IMR-90 (cell line): ENCODE results near the gene NCOA3. TPM values are rescaled to one million over a fixed set of nuclear protein-coding genes. Genes with fewer than 3 reads are reported as not detected.

Experiments used
- ATAC-seq: fragments of 200-7000 bp; cut with Tn5 transposase; 2 replicates; pipeline ENCODE4 v1.9.1; 2020; ENCODE audit warnings: low read depth, mild to moderate bottlenecking, moderate library complexity
- BruUV-seq: library from RNA; stranded (reverse); fragments of 400-500 nt; replicated peaks from 2 replicates; lab custom pipeline; 2021; lab: Mats Ljungman, UMichigan
- CTCF ChIA-PET: fragments of 300-600 bp; formaldehyde crosslinking; extraction: SDS; loops from one replicate; lab custom pipeline; 2021; ENCODE audit warnings: antibody characterized with exemption; lab: Yijun Ruan, JAX
- POLR2A ChIA-PET: fragments of 300-600 bp; sonication (Branson Sonifier 250); formaldehyde crosslinking; loops from one replicate; lab custom pipeline; 2022; ENCODE audit warnings: antibody characterized with exemption; ENCODE audit not compliant: unreplicated experiment; lab: Charles Lee
- DNase-seq: peaks from one replicate; pipeline ENCODE4 v3.0.0; 2013
- H2AFZ ChIP-seq: replicated peaks from 2 replicates; pipeline ENCODE3; 2013; ENCODE audit warnings: low read length, mild to moderate bottlenecking; ENCODE audit not compliant: poor library complexity
- H2AK5ac ChIP-seq: 2 replicates; pipeline ENCODE4 v1.6.1; 2013; ENCODE audit warnings: low read depth, low read length, inconsistent platforms
- H2AK9ac ChIP-seq: replicated peaks from 2 replicates; pipeline ENCODE3; 2013; ENCODE audit warnings: mild to moderate bottlenecking, low read depth, low read length, moderate library complexity; ENCODE audit not compliant: poor library complexity
- H2BK120ac ChIP-seq: 2 replicates; pipeline ENCODE4 v1.6.1; 2013; ENCODE audit warnings: low read depth, low read length, inconsistent platforms
- H2BK15ac ChIP-seq: 3 replicates; pipeline ENCODE4 v1.6.1; 2013; ENCODE audit warnings: low read depth, low read length, inconsistent platforms
- H2BK20ac ChIP-seq: 2 replicates; pipeline ENCODE4 v1.6.1; 2013; ENCODE audit warnings: low read depth, mild to moderate bottlenecking, inconsistent platforms, low read length, moderate library complexity
- H2BK5ac ChIP-seq: 2 replicates; pipeline ENCODE4 v1.6.1; 2013; ENCODE audit warnings: mild to moderate bottlenecking, low read depth, low read length, inconsistent platforms; ENCODE audit not compliant: poor library complexity, severe bottlenecking
- H3K14ac ChIP-seq: replicated peaks from 2 replicates; pipeline ENCODE4 v1.6.1; 2013; ENCODE audit warnings: low read depth, low read length, inconsistent platforms
- H3K18ac ChIP-seq: 2 replicates; pipeline ENCODE4 v1.6.1; 2013; ENCODE audit warnings: low read depth, low read length, control low read depth
- H3K23ac ChIP-seq: 2 replicates; pipeline ENCODE4 v1.6.1; 2013; ENCODE audit warnings: low read depth, low read length, inconsistent platforms
- H3K27ac ChIP-seq: 2 replicates; pipeline ENCODE4 v1.5.1; 2013; ENCODE audit warnings: mild to moderate bottlenecking, control low read depth, low read length; ENCODE audit not compliant: insufficient read depth
- H3K27me3 ChIP-seq: 2 replicates; pipeline ENCODE4 v1.6.1; 2013; ENCODE audit warnings: low read length; ENCODE audit not compliant: control insufficient read depth, insufficient read depth
- H3K36me3 ChIP-seq: 2 replicates; pipeline ENCODE4 v1.6.1; 2013; ENCODE audit warnings: low read length, mixed read lengths; ENCODE audit not compliant: control insufficient read depth, insufficient read depth
- H3K4ac ChIP-seq: 2 replicates; pipeline ENCODE4 v1.6.1; 2013; ENCODE audit warnings: low read depth, low read length, inconsistent platforms
- H3K4me1 ChIP-seq: 2 replicates; pipeline ENCODE4 v1.6.1; 2013; ENCODE audit warnings: low read length, mixed read lengths; ENCODE audit not compliant: control insufficient read depth, insufficient read depth
- H3K4me2 ChIP-seq: 2 replicates; pipeline ENCODE4 v1.6.1; 2013; ENCODE audit warnings: low read depth, mild to moderate bottlenecking, control low read depth, low read length, moderate library complexity
- H3K4me3 ChIP-seq: 2 replicates; pipeline ENCODE4 v1.5.1; 2013; ENCODE audit warnings: low read depth, mild to moderate bottlenecking, control low read depth, low read length, moderate library complexity; ENCODE audit not compliant: insufficient read depth
- H3K56ac ChIP-seq: 2 replicates; pipeline ENCODE4 v1.6.1; 2013; ENCODE audit warnings: low read length, inconsistent platforms; ENCODE audit not compliant: insufficient read depth; ENCODE audit errors: extremely low read depth
- H3K79me1 ChIP-seq, 2 experiments: 2 replicates each; pipeline ENCODE4 v1.6.1; 2013; ENCODE audit warnings: low read length in 2 of 2, inconsistent platforms in 1 of 2, low read depth in 1 of 2
- H3K9ac ChIP-seq: 2 replicates; pipeline ENCODE4 v1.6.1; 2013; ENCODE audit warnings: low read depth, low read length, control low read depth
- H3K9me1 ChIP-seq: 2 replicates; pipeline ENCODE4 v1.6.1; 2013; ENCODE audit warnings: low read length, inconsistent platforms; ENCODE audit not compliant: insufficient read depth
- H3K9me3 ChIP-seq: 2 replicates; pipeline ENCODE4 v1.6.1; 2013; ENCODE audit warnings: low read length; ENCODE audit not compliant: control insufficient read depth, insufficient read depth
- H4K20me1 ChIP-seq: 2 replicates; pipeline ENCODE4 v1.6.1; 2013; ENCODE audit warnings: low read length, inconsistent platforms; ENCODE audit not compliant: insufficient read depth
- H4K5ac ChIP-seq: 2 replicates; pipeline ENCODE4 v1.6.1; 2013; ENCODE audit warnings: mild to moderate bottlenecking, low read depth, low read length, control low read depth
- H4K8ac ChIP-seq, 2 experiments: 2 replicates each; pipeline ENCODE4 v1.6.1; 2013; ENCODE audit warnings: low read depth in 2 of 2, low read length in 2 of 2, control low read depth in 1 of 2, inconsistent platforms in 1 of 2
- H4K91ac ChIP-seq: 2 replicates; pipeline ENCODE4 v1.6.1; 2013; ENCODE audit warnings: low read depth, low read length, inconsistent platforms; ENCODE audit not compliant: insufficient read depth
- BHLHE40 ChIP-seq: fragments of 150-350 bp; IDR thresholded peaks from 2 replicates; pipeline ENCODE4 v1.6.1; 2016; ENCODE audit warnings: mild to moderate bottlenecking, low read depth, low read length
- CEBPB ChIP-seq: IDR thresholded peaks from 2 replicates; pipeline ENCODE4 v1.6.1; 2012; ENCODE audit warnings: low read depth, low read length, improper control_type of control experiment
- CHD1 ChIP-seq: IDR thresholded peaks from 2 replicates; pipeline ENCODE4 v1.6.1; 2012; ENCODE audit warnings: low read depth, low read length, improper control_type of control experiment
- CTCF ChIP-seq: conservative IDR thresholded peaks from 2 replicates; pipeline ENCODE4 v1.5.1; 2012; ENCODE audit warnings: mild to moderate bottlenecking, low read depth, low read length, improper control_type of control experiment
- ELK1 ChIP-seq: fragments of 150-350 bp; IDR thresholded peaks from 2 replicates; pipeline ENCODE4 v1.6.1; 2016; ENCODE audit warnings: low read depth, mild to moderate bottlenecking, low read length, moderate library complexity, borderline replicate concordance
- FOS ChIP-seq: fragments of 150-350 bp; IDR thresholded peaks from 2 replicates; pipeline ENCODE4 v1.6.1; 2016; ENCODE audit warnings: low read depth, low read length
- MAFK ChIP-seq: IDR thresholded peaks from 2 replicates; pipeline ENCODE4 v1.6.1; 2012; ENCODE audit warnings: low read depth, low read length, improper control_type of control experiment
- MAZ ChIP-seq: IDR thresholded peaks from 2 replicates; pipeline ENCODE4 v1.6.1; 2012; ENCODE audit warnings: low read depth, mild to moderate bottlenecking, low read length, improper control_type of control experiment, moderate library complexity, borderline replicate concordance
- MXI1 ChIP-seq: IDR thresholded peaks from 2 replicates; pipeline ENCODE4 v1.6.1; 2012; ENCODE audit warnings: low read depth, mild to moderate bottlenecking, low read length, moderate library complexity, borderline replicate concordance
- NFE2L2 ChIP-seq: fragments of 150-350 bp; IDR thresholded peaks from 2 replicates; pipeline ENCODE4 v1.6.1; 2016; ENCODE audit warnings: low read depth, mild to moderate bottlenecking, low read length
- POLR2A ChIP-seq: IDR thresholded peaks from 2 replicates; pipeline ENCODE4 v1.6.1; 2012; ENCODE audit warnings: mild to moderate bottlenecking, low read depth, low read length
- RAD21 ChIP-seq: IDR thresholded peaks from 2 replicates; pipeline ENCODE4 v1.6.1; 2012; ENCODE audit warnings: low read length, improper control_type of control experiment
- RCOR1 ChIP-seq: IDR thresholded peaks from 2 replicates; pipeline ENCODE4 v1.6.1; 2012; ENCODE audit warnings: mild to moderate bottlenecking, low read length, improper control_type of control experiment; ENCODE audit not compliant: insufficient replicate concordance
- RFX5 ChIP-seq: IDR thresholded peaks from 2 replicates; pipeline ENCODE4 v1.8.0; 2012; ENCODE audit warnings: low read depth, mild to moderate bottlenecking, low read length, moderate library complexity
- SMC3 ChIP-seq: fragments of 150-350 bp; IDR thresholded peaks from 2 replicates; pipeline ENCODE4 v1.6.1; 2016; ENCODE audit warnings: low read depth, mild to moderate bottlenecking, antibody characterized with exemption, low read length, moderate library complexity
- USF2 ChIP-seq: fragments of 150-350 bp; IDR thresholded peaks from 2 replicates; pipeline ENCODE4 v1.6.1; 2017; ENCODE audit warnings: mild to moderate bottlenecking, antibody characterized with exemption, low read length, low read depth
- WGBS, 2 experiments: methylation state at CpG; one replicate each; pipeline versions ENCODE4 v1.1.5 to v1.1.7; 2013; ENCODE audit warnings: missing lambda C conversion rate in 2 of 2; ENCODE audit not compliant: insufficient read length in 1 of 2; ENCODE audit errors: extremely low coverage in 2 of 2; 5-methylcytosine and 5-hydroxymethylcytosine counted together
- dilution Hi-C: fragments of 300-500 bp; cut with HindIII; formaldehyde crosslinking; loops from one replicate; pipeline ENCODE4 v1.14.3; 2018; ENCODE audit warnings: low sequenced_read_pairs; ENCODE audit not compliant: unreplicated experiment
- in situ Hi-C: fragments of 300-500 bp; cut with MboI; formaldehyde crosslinking; loops from 3 replicates; pipeline ENCODE4 v1.14.3; 2019; ENCODE audit warnings: low sequenced_read_pairs, inconsistent platforms, mixed read lengths
- intact Hi-C: fragments of 100-400 bp; cut with micrococcal nuclease; formaldehyde crosslinking; loops from 2 replicates; pipeline ENCODE4 v1.10.0; 2022
- polyA plus RNA-seq, 3 experiments: library from polyadenylated mRNA; depleted of rRNA; stranded (reverse); fragments of >200 nt; gene quantifications; 2 replicates each; pipeline ENCODE4 v1.2.3, GENCODE V29; 2012; ENCODE audit warnings: low replicate concordance in 1 of 3
- total RNA-seq: library from RNA; depleted of rRNA; stranded (reverse); fragments of >200 nt; gene quantifications from 2 replicates; pipeline ENCODE4 v1.2.3, GENCODE V29; 2012

The NCOA3 gene
- total and polyA plus RNA-seq, 2 of the 4 experiments (the other 2 are of a cell fraction): 8.8 to 29.0 TPM

GRCh38 chr20:47645632-47646031 is 143.9 kb downstream of the NCOA3 start:
- peaks cover 33% of the 10 kb centered on the region for H3K36me3 ChIP-seq

More at GRCh38 chr20:47645632-47646031, 143.9 kb downstream of the NCOA3 start:
- H3K18ac ChIP-seq: no peak overlapping the region
- H4K5ac ChIP-seq: no peak overlapping the region
- dilution Hi-C loops: no loop called here
- H3K27me3 ChIP-seq: no peaks in the 10 kb centered on the region
- WGBS, 2 experiments: no CpG with 5 or more reads among the region's 2 CpGs
- in situ Hi-C loops: no loop called here
- H3K4me1 ChIP-seq: no peaks in the 10 kb centered on the region
- no peak overlapping the region for H3K4ac ChIP-seq
- H3K9ac ChIP-seq: no peak overlapping the region
- peaks cover 0 to 4% of the 10 kb centered on the region in 2 experiments; a peak in 1 of 4 replicates for H3K79me1 ChIP-seq
- H2AK9ac ChIP-seq: no peak overlapping the region
- no peak overlapping the region for H3K23ac ChIP-seq
- H3K27ac ChIP-seq: no peak overlapping the region
- H4K91ac ChIP-seq: no peak overlapping the region
- no peak overlapping the region for H2BK15ac ChIP-seq
- DNase-seq (no peak), ATAC-seq (no peak)
- intact Hi-C loops: no loop called here
- peaks cover 2% of the 10 kb centered on the region; the same call in 1 of the 2 replicates for H3K9me1 ChIP-seq
- no peak overlapping the region for H2BK20ac ChIP-seq
- no peak overlapping the region for H3K4me2 ChIP-seq
- POLR2A ChIA-PET: no interaction called here
- H3K14ac ChIP-seq: no peak overlapping the region
- H2BK5ac ChIP-seq: no peak overlapping the region
- no peaks in the 10 kb centered on the region for H4K20me1 ChIP-seq
- H3K4me3 ChIP-seq: no peak overlapping the region
- TF ChIP-seq RAD21 (no peak), RCOR1 (no peak), NFE2L2 (no peak), FOS (no peak), CEBPB (no peak), SMC3 (no peak), CHD1 (no peak), RFX5 (no peak), CTCF (no peak), MAFK (no peak), MXI1 (no peak), BHLHE40 (no peak), ELK1 (no peak), POLR2A (no peak), USF2 (no peak), MAZ (no peak)
- H2AFZ ChIP-seq: no peak overlapping the region
- CTCF ChIA-PET: no interaction called here
- no peak overlapping the region for H2BK120ac ChIP-seq
- no peak overlapping the region for H2AK5ac ChIP-seq
- no peak overlapping the region for H4K8ac ChIP-seq
- no peak overlapping the region for H3K56ac ChIP-seq
- no TSS peak for BruUV-seq
- no peaks in the 10 kb centered on the region for H3K9me3 ChIP-seq
